Measurements from ENCODE around the gene SYNDIG1.

- TF ChIP-seq CTCF (conservative IDR thresholded peaks at IDR 0.05; ENCODE audit: low read depth, low read length) (no peak), MAFK (IDR thresholded peaks at IDR 0.05; ENCODE audit: low read depth, low read length) (no peak), POLR2A (IDR thresholded peaks at IDR 0.05; ENCODE audit: low read depth, low read length) (no peak), FOS (IDR thresholded peaks at IDR 0.05; ENCODE audit: low read depth, low read length) (no peak), MXI1 (IDR thresholded peaks at IDR 0.05; ENCODE audit: borderline replicate concordance, low read depth, low read length) (no peak), NFE2L2 (IDR thresholded peaks at IDR 0.05; ENCODE audit: low read depth, low read length) (no peak)
Observed at GRCh38 chr20:24535941-24536730, 66.7 kb downstream of the SYNDIG1 start.

Measured in IMR-90 (cell line).